ENCODE results near the gene SLC47A1. TPM values are rescaled to one million over a fixed set of nuclear protein-coding genes. Genes with fewer than 3 reads are reported as not detected.

The SLC47A1 gene
- total and polyA plus RNA-seq, 2 of the 13 experiments (the other 11 are each of a cell fraction or from before 2014, with no cell fraction given): 42.1 to 67.5 TPM

- Histone ChIP-seq H4K20me1 (ENCODE audit: insufficient read depth, low read length) (no peaks in the 10 kb centered on the region), H3K27me3 (ENCODE audit: control insufficient read depth in 1 of 2, insufficient read depth in 2 of 2, low read length in 2 of 2) (no peaks in the 10 kb centered on the region), H3K27ac (ENCODE audit: extremely low read length, insufficient read depth, low read length) (no peak overlapping the region), H3K9ac (ENCODE audit: insufficient read depth, low read depth, low read length) (no peak overlapping the region), H3K4me1 (ENCODE audit: insufficient read depth, low read length) (peaks cover under 1% of the 10 kb centered on the region; the same call in 1 of the 2 replicates), H3K4me2 (ENCODE audit: low read depth, low read length) (no peak overlapping the region), H2AFZ (ENCODE audit: low read length) (no peak overlapping the region), H3K4me3 (replicated peaks in 1 of 3; ENCODE audit: insufficient read depth in 1 of 3, low read depth in 2 of 3, low read length in 3 of 3) (no peak overlapping the region), H3K36me3 (replicated peaks in 1 of 2; ENCODE audit: control insufficient read depth in 1 of 2, insufficient read depth in 2 of 2, low read length in 2 of 2) (no peaks in the 10 kb centered on the region), H3K9me3 (ENCODE audit: low read length) (peaks cover 27% of the 10 kb centered on the region), H3K79me2 (ENCODE audit: insufficient read depth, low read length) (no peaks in the 10 kb centered on the region)
- WGBS (ENCODE audit: low lambda C conversion rate): 58% methylated on average over 2 of the region's 2 CpGs
- intact Hi-C loops (cut with micrococcal nuclease; ENCODE audit: unreplicated experiment) (no loop called here), in situ Hi-C loops (cut with HindIII; ENCODE audit: extremely low pct_ligation_motif_present, low pct_unique_long_range_greater_than_20kb) (no loop called here)
- DNase-seq (ENCODE audit: low spot score) (no peak), FAIRE-seq (no peak), ATAC-seq (no peak)
- TF ChIP-seq ZNF160 (CRISPR knock-in tag; IDR thresholded peaks at IDR 0.05) (peak; percentile 98), ZNF558 (CRISPR knock-in tag; IDR thresholded peaks at IDR 0.05; ENCODE audit: borderline replicate concordance) (peak; percentile 97; the same call in 1 of the 2 replicates), ZNF570 (CRISPR knock-in tag; IDR thresholded peaks at IDR 0.05; ENCODE audit: borderline replicate concordance) (peak; percentile 97; the same call in 1 of the 2 replicates), U2AF1 (optimal IDR thresholded peaks at IDR 0.05; ENCODE audit: low read depth, low read length) (no peak)
- TF ChIP-seq, protein P1, sequence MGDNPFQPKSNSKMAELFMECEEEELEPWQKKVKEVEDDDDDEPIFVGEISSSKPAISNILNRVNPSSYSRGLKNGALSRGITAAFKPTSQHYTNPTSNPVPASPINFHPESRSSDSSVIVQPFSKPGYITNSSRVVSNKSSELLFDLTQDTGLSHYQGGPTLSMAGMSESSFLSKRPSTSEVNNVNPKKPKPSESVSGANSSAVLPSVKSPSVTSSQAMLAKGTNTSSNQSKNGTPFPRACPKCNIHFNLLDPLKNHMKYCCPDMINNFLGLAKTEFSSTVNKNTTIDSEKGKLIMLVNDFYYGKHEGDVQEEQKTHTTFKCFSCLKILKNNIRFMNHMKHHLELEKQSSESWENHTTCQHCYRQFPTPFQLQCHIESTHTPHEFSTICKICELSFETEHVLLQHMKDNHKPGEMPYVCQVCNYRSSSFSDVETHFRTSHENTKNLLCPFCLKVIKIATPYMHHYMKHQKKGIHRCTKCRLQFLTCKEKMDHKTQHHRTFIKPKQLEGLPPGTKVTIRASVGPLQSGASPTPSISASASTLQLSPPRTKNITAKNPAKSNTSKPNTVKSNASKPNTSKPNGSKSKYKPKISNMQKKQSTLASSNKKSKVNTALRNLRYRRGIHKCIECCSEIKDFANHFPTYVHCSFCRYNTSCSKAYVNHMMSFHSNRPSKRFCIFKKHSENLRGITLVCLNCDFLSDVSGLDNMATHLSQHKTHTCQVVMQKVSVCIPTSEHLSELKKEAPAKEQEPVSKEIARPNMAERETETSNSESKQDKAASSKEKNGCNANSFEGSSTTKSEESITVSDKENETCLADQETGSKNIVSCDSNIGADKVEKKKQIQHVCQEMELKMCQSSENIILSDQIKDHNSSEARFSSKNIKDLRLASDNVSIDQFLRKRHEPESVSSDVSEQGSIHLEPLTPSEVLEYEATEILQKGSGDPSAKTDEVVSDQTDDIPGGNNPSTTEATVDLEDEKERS (CRISPR knock-in tag; IDR thresholded peaks at IDR 0.05): no peak
- ChIA-PET CTCF (ENCODE audit: low intra/inter-chr PET ratio, low total read pairs) (no interaction called here), POLR2A (no interaction called here)
- BruUV-seq (replicated peaks): no TSS peak
Observed at GRCh38 chr17:19619705-19620325, 86.2 kb downstream of the SLC47A1 start.
